T1000 (cell line): ENCODE data around the gene NPPA.
"Not testable (repeated sequence)": the region's sequence is repeated elsewhere in the genome, so short reads cannot be mapped to it uniquely, and the experiment has no call there.

Experiments
- DNase-seq: peaks from one replicate; lab custom pipeline; 2025; ENCODE audit warnings: mixed read lengths; lab: John Stamatoyannopoulos, UW

NPPA gene

DNA sequence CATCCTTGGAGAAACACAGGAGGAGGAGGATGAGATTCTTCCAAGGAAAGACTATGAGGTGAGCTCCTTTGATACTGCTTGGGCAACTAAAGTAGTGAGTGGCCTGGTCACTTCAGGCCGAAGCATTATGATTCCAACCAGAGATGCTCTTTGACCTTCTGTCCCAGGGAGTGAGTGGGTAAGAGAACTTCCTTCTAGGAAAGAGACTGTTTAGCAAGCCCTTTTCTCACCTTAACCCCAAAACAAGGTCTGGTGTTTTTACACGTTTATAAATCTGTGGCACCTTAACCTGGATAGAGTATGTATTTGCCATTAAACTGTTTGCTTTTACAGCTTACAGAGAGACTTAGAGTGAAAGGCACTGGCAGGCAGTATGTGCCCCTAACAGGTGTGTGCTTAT, 40.5 kb downstream of the NPPA start:
- no peak for DNase-seq

- no peak for DNase-seq
Measured at GRCh38 chr1:11806307-11806936, 41.2 kb downstream of the NPPA start.

DNA sequence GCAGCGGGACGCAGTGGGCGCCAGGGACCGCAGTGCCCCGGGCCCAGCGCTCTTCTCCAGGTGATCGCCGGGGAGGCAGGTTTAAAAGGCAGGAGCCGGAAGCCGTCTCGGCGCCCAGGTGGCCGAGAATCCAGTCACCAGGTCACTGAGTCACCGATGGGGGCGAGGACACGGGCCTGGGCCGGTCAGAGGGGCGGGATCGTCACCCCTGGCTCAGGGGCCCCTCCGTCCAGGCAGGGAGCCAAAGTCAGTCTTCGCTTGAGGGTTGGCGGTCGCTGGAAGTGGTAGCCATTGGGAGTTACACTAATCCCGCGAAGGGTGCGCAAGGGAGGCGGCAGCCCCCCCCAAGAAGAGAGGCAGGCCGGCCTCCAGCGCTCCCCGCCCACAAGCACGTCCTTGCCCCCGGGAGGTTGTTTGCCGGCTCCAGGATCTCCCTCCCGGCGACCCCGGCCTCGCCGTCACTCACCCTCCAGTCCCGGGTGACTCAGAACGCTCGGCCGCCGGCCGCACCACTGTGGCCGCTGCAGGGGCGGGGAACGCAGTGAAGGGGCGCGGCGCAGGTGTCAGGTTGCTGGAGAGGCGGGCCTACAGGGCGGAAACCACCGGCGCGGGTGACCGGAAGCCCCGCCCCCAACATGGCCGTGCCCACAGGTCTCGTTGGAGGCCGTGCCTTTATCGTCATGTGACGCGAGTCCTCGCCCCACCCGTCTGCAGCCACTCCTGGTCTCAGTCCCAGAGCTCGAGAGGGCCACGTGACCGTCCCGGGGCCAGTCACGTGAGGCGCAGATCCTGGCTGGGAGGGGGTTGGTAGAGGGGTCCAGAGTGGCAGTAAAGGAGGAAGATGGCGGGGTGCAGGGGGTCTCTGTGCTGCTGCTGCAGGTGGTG, 41.9 kb downstream of the NPPA start, which contains the start of the genes CLCN6 and MTHFR:
Gene CLCN6, plus strand, starts transcription at position 770 of the 885 bp plus-strand sequence. Its CDS starts 72 bp downstream, at position 842.
Gene MTHFR, minus strand, starts transcription at position 543 of the 885 bp plus-strand sequence. CDS start 2,848 bp downstream, outside the sequence.
- DNase-seq = peak; percentile 99

DNA sequence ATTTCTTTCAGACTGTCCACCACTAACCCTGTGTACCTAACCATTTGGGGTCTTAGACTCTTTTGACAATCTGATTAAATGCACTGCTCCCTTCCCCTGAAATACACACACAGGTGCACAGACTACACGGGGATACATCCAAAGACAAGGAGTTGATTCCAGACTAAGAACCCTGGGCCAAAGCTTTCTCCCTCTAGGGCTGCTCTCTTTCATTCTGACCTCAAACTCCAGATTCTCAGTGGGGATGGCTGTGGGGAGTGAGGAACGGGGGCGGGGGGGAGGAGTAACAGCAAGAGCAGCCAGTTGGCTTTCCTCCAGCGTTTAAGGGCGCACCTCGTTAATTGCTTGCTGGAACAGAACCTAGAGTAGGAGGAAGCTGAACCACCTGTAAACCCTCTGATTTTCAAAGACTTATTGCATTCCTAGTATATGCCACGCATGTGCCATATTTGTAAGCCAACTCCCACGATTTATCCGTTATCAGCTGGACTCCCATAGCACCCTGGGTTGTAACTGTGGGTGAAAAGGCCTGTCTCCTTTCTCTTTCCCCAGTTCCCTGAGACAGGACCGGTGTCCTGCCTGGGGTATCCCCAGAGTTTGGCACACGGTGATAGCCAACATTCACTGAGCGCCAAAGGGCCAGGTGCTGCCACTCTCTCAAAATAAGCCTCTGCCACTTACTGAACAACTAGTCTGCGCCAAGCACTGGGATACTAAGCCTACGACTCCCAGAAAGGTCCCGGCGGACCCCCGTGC, 42.7 kb downstream of the NPPA start:
- DNase-seq = no peak

DNA sequence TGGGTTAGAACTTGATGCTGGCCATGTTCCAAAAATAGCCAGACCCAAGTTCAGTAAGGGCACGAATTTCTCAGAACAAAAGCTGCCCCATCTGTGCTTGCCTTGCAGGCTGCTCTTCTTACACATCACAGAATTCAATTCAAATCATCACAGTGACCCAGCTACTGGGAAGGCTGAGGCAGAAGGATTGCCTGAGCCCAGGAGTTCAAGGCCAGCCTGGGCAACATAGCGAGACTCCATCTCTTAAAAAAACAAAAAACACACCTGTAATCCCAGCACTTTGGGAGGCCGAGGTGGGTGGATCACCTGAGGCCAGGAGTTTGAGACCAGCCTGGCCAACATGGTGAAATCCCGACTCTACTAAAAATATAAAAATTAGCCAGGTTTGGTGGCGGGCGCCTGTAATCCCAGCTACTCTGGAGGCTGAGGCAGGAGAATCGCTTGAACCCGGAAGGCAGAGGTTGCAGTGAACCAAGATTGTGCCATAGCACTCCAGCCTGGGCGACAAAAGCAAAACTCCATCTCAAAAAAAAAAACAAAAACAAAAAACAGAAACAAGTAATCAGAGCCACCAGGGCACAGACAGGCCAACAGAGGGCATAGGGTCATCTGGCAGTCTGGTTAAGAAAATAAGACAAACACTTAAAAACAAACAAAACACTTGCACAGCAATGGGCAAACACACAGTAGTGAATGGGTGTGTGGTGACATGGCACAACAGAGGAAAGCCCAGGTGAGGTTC, 43.5 kb downstream of the NPPA start:
- not testable (repeated sequence) for DNase-seq

DNA sequence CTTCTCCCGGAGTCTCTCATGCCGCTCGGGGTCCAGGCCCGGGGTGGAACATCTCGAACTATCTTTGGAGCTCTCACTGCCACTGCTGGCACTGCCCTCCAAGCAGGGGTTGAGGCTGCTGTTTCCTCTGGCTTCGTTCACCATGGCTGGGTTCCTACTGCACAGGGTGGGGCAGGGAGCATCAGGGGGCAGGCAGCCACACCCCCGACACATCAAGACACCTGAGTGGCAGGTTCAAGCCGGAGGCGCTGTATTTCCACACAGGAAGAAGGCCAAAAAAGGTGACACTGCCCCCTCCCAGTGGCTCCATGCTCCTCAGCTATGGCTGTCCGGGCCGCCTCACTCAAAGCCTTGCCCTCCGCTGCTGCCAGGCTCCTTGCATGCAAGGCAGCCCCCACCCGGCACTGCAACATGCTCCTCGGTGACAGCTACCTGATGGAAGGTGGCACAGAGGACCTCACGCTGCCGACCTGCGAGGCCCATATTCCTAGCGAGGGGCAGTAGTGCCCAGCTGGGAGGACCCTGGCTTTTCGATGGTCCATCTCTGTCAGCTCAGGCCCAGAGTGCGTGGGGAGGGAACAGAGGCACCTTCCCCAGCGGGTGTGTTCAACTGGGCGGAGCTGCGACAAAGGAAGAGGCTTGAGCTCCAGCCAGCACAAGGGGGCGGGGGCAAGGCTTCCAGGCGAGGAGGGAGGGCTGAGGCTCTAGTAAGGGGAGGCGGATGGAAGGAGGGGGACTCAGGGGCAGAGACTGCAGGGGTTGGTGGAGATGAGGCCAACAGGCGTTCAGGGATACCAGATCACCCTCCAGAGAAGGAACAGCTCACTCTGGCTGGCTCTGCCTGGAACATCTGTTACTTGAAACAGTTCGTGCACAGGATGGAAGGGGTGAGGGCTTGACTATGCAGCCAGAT, 44.4 kb downstream of the NPPA start:
- DNase-seq = peak; percentile 83

- no peak for DNase-seq
Measured at GRCh38 chr1:11802616-11802972, 45.0 kb downstream of the NPPA start.

DNA sequence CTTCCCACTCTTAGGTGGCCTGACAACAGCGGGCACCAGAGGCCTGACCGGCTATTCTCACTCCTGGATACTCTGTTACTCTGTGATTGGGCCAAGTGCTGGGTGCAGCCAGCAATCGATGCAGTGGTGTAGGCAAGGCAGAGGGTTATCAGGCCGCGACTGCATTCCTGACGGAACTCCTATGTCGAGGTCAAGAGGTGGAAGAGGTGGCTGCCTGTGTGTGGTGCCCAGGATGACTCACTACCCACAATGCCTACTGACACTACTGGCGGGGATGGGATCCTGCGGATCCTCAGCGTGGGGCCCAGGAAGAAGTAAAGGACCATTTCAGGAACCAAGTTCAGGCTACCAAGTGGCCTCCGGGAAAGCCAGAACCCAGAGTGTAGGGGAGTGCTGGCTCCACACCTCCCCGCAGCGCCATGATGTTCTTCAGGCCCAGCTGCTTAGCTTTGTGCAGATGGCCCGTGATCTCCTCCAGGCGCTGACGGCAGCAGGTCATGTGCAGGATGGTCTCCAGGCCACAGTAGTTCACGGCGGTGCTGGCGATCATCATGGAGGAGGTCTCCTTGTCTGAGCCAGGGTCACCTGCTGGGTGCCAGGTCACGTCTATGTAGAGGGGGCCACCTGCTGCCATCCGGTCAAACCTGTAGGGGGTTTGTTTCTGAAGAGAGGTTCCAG, 46.7 kb downstream of the NPPA start:
- DNase-seq = no peak

- DNase-seq = no peak
Measured at GRCh38 chr1:11800391-11800755, 47.2 kb downstream of the NPPA start.

DNA sequence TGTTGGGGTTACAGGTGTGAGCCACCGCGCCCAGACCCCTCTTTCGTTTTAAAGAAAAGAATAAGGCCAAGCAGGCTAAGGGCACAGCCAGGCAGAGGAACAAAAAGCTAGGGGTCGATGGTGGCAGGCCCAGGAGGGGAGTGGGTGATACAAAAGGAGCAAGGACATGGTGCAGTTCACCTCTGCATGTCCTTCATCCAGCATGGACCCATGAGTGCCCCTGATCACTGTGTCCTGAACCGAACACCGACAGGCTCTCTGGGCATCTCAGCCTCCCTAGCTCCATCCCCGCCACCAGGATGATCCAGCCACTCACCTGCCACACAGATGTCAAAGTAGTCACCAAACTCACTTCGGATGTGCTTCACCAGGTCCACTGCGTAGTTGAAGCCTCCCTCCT, 47.7 kb downstream of the NPPA start:
- DNase-seq = no peak

- no peak for DNase-seq
Measured at GRCh38 chr1:11799099-11799498, 48.5 kb downstream of the NPPA start.

DNA sequence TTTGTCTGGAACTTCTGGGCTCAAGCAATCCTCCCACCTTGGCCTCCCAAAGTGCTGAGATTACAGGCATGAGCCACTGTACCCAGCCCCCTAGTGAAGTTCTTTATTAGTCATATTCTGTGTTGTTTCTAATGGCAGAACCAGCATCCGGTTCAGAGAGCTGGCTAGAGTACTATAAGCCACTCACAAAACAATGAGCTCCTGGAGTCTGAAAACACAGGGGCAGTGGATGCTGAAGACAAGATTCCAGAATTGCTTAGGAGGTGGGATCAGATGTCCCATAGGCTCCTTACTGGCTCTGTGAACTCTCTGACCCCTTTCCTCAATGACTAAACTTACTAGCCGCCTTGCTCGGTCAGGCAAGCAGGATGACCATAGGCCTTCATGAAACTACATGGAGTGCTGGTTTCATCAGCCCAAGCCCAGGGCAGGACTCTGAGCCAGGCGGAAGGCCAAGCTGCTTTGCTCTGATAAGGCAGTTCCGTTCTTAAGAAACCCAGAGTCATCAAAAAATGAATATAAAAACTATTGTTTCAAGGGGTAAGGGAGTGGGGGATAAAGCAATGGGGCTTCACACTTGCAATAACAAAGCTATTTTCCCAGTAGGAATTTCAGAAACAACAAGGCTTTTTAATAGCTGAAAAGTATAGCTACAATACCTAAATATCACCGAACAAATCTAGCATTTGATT, 49.9 kb downstream of the NPPA start:
- no peak for DNase-seq

GRCh38 chr1:11796036-11796828, 51.4 kb downstream of the NPPA start:
- no peak for DNase-seq
